Caco-2 (cell line): Measurements from ENCODE around the gene CD3G. TPM values are rescaled to one million over a fixed set of nuclear protein-coding genes. Genes with fewer than 3 reads are reported as not detected.

Experiments
- Bru-seq: library from RNA; stranded (reverse); fragments of 400-500 nt; gene quantifications from one replicate; lab custom pipeline; 2021; lab: Mats Ljungman, UMichigan
- BruChase-seq, 2 experiments: library from RNA; stranded (reverse); fragments of 400-500 nt; gene quantifications; one replicate each; lab custom pipeline; 2021; lab: Mats Ljungman, UMichigan
- BruUV-seq: library from RNA; stranded (reverse); fragments of 400-500 nt; replicated peaks from 2 replicates; lab custom pipeline; 2021; lab: Mats Ljungman, UMichigan
- CTCF ChIA-PET: fragments of 300-600 bp; sonication (Branson Sonifier 250); formaldehyde crosslinking; loops from one replicate; lab custom pipeline; 2022; ENCODE audit warnings: antibody characterized with exemption; lab: Charles Lee
- POLR2A ChIA-PET: fragments of 300-600 bp; sonication (Branson Sonifier 250); formaldehyde crosslinking; loops from one replicate; lab custom pipeline; 2022; ENCODE audit warnings: antibody characterized with exemption; lab: Charles Lee
- DNase-seq, 2 experiments: peaks; one replicate each; pipeline versions ENCODE4 v3.0.0 to v3.0.0-alpha.2; 2020 to 2022
- H3K27me3 ChIP-seq: replicated peaks from 2 replicates; pipeline ENCODE4 v1.6.0; 2011; ENCODE audit warnings: low read length; ENCODE audit not compliant: control insufficient read depth, insufficient read depth
- H3K36me3 ChIP-seq: 2 replicates; pipeline ENCODE4 v1.5.1; 2011; ENCODE audit warnings: low read length; ENCODE audit not compliant: control insufficient read depth, insufficient read depth
- H3K4me1 ChIP-seq: fragments of 250-450 bp; sonication (Bioruptor Pico); 2 replicates; pipeline ENCODE4 v1.5.1; 2020; ENCODE audit warnings: mild to moderate bottlenecking
- H3K4me3 ChIP-seq: 2 replicates; pipeline ENCODE4 v1.5.1; 2011; ENCODE audit warnings: low read depth, mild to moderate bottlenecking, control low read depth, low read length
- H3K9me3 ChIP-seq: fragments of 250-450 bp; sonication (Bioruptor Pico); 2 replicates; pipeline ENCODE4 v1.5.1; 2020; ENCODE audit warnings: mild to moderate bottlenecking, moderate library complexity
- H3K27ac Mint-ChIP-seq: one replicate; pipeline ENCODE4 v1.8.0; 2022; ENCODE audit warnings: mixed read lengths; ENCODE audit not compliant: unreplicated experiment
- H3K27me3 Mint-ChIP-seq: one replicate; pipeline ENCODE4 v1.8.0; 2022; ENCODE audit warnings: mixed read lengths; ENCODE audit not compliant: insufficient read depth, unreplicated experiment
- H3K36me3 Mint-ChIP-seq: one replicate; pipeline ENCODE4 v1.8.0; 2022; ENCODE audit warnings: mild to moderate bottlenecking, mixed read lengths; ENCODE audit not compliant: insufficient read depth, unreplicated experiment
- H3K4me1 Mint-ChIP-seq: one replicate; pipeline ENCODE4 v1.8.0; 2022; ENCODE audit warnings: low read depth, mixed read lengths; ENCODE audit not compliant: unreplicated experiment
- H3K4me3 Mint-ChIP-seq: one replicate; pipeline ENCODE4 v1.8.0; 2022; ENCODE audit warnings: mild to moderate bottlenecking, moderate library complexity, mixed read lengths; ENCODE audit not compliant: unreplicated experiment
- H3K9me3 Mint-ChIP-seq: one replicate; pipeline ENCODE4 v1.8.0; 2022; ENCODE audit warnings: mixed read lengths; ENCODE audit not compliant: unreplicated experiment
- intact Hi-C: fragments of 100-400 bp; cut with micrococcal nuclease; formaldehyde crosslinking; loops from one replicate; pipeline ENCODE4 v1.10.0; 2022; ENCODE audit not compliant: unreplicated experiment
- long read RNA-seq: library from polyadenylated mRNA; stranded (forward); transcript quantifications from one replicate; pipeline ENCODE4 v2.0.0, GENCODE V29; 2022
- total RNA-seq: library from RNA; stranded (reverse); gene quantifications from 2 replicates; pipeline ENCODE4 v1.2.3, GENCODE V29; 2022
- TF ChIP-seq, protein P1 (sequence below), 2 experiments: fragments of 200-600 bp in 1 of 2; IDR thresholded peaks; 1 replicate in 1 of 2; 2 replicates in 1 of 2; pipeline versions ENCODE4 v1.5.1 to v1.8.0; 2011 to 2022; ENCODE audit warnings: antibody characterized with exemption in 1 of 2, control low read depth in 1 of 2, inconsistent platforms in 1 of 2, low read depth in 1 of 2, low read length in 1 of 2, mild to moderate bottlenecking in 1 of 2, moderate library complexity in 1 of 2; ENCODE audit not compliant: insufficient read depth in 1 of 2, severe bottlenecking in 1 of 2, unreplicated experiment in 1 of 2

Gene CD3G
- 0.16 and 0.32 TPM in 2 replicates for total RNA-seq
- not detected for Bru-seq, nascent RNA
- percentile 23 among the genes with signal in this experiment for BruChase-seq, experiment 1, labeled RNA remaining after a 2-hour chase
- BruChase-seq, experiment 2, labeled RNA remaining after a 6-hour chase = percentile 33 among the genes with signal in this experiment
- long read RNA-seq = 0 reads

DNA sequence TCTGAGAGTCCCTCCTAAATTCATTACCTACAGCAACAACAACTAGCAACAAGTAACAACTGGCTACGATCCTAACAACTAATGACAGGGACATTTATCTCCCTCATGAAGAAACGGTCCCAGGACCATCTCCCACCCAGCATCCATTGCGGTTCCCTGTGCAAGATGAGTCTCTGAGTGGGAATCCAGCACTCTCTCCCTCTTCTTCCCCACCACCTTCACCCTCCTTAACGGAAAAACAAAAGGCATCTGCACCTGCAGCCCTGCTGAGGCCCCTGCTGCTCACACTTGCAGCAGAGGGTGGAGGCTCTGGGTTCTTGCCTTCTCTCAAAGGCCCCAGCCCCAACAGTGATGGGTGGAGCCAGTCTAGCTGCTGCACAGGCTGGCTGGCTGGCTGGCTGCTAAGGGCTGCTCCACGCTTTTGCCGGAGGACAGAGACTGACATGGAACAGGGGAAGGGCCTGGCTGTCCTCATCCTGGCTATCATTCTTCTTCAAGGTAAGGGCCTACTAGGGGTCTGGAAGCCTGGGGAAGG is at the start of gene CD3G:
TSS of gene CD3G (plus strand) at position 364 of the 535 bp plus-strand sequence. CDS start at position 444, 80 bp downstream.
- no peak for DNase-seq
- H3K9me3 Mint-ChIP-seq = peaks cover 15% of the 10 kb centered on the region
- no peaks in the 10 kb centered on the region for H3K36me3 ChIP-seq
- H3K9me3 ChIP-seq = no peaks in the 10 kb centered on the region
- no peaks in the 10 kb centered on the region for H3K36me3 Mint-ChIP-seq
- TF ChIP-seq, protein P1, sequence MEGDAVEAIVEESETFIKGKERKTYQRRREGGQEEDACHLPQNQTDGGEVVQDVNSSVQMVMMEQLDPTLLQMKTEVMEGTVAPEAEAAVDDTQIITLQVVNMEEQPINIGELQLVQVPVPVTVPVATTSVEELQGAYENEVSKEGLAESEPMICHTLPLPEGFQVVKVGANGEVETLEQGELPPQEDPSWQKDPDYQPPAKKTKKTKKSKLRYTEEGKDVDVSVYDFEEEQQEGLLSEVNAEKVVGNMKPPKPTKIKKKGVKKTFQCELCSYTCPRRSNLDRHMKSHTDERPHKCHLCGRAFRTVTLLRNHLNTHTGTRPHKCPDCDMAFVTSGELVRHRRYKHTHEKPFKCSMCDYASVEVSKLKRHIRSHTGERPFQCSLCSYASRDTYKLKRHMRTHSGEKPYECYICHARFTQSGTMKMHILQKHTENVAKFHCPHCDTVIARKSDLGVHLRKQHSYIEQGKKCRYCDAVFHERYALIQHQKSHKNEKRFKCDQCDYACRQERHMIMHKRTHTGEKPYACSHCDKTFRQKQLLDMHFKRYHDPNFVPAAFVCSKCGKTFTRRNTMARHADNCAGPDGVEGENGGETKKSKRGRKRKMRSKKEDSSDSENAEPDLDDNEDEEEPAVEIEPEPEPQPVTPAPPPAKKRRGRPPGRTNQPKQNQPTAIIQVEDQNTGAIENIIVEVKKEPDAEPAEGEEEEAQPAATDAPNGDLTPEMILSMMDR (IDR thresholded peaks at IDR 0.05; ENCODE audit: insufficient read depth in 1 of 2, low read depth in 1 of 2, low read length in 1 of 2, severe bottlenecking in 1 of 2, unreplicated experiment in 1 of 2) = no peak
- no peak within 1 kb of the TSS for H3K4me3 Mint-ChIP-seq
- no peaks in the 10 kb centered on the region for H3K27me3 Mint-ChIP-seq
- peaks cover 8% of the 10 kb centered on the region for H3K4me1 ChIP-seq
- no TSS peak for BruUV-seq
- no peak within 1 kb of the TSS for H3K27ac Mint-ChIP-seq
- peaks cover under 1% of the 10 kb centered on the region for H3K4me1 Mint-ChIP-seq
- CTCF ChIA-PET = no interaction called here
- intact Hi-C loops = no loop called here
- POLR2A ChIA-PET = no interaction called here
- no peak within 1 kb of the TSS for H3K4me3 ChIP-seq
- H3K27me3 ChIP-seq = no peaks in the 10 kb centered on the region

DNA sequence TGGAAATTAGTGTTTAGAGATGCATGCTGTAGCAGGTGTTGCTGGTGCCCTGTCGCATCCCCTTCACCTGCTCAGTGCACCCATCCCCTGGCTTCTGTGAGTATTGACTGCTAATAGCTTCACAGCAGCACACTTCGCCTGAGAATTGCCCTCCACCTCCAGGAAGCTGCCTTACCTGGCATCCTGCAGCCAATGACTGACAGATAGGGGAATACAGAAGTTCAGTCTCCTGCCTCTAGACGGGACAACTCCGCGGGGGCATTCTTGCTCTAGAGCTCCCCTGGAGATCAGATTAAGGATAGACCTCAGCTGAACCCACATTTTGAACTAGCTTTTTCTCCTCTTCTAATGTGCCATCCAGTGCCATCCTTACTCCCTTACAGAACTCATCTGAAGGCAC is 48.9 kb upstream of the CD3G start:
- no TSS peak for BruUV-seq
- H3K9me3 Mint-ChIP-seq = peaks cover 6% of the 10 kb centered on the region
- POLR2A ChIA-PET = interaction anchor here (0.7 to 0.9 kb wide), 3 partner anchors 26 to 43 kb away, joined by 3 to 4 read pairs (median 4); partner anchors contain the start of genes MPZL2 and MPZL3
- TF ChIP-seq, protein P1 (IDR thresholded peaks at IDR 0.05; ENCODE audit: insufficient read depth in 1 of 2, low read depth in 1 of 2, low read length in 1 of 2, severe bottlenecking in 1 of 2, unreplicated experiment in 1 of 2) = peak in 1 of 2 experiments; percentile 13
- H3K36me3 Mint-ChIP-seq = no peaks in the 10 kb centered on the region
- intact Hi-C loops = no loop called here
- no peaks in the 10 kb centered on the region for H3K27me3 ChIP-seq
- H3K4me3 Mint-ChIP-seq = no peak overlapping the region
- peak in 1 of 2 experiments; percentile 35 for DNase-seq
- H3K36me3 ChIP-seq = no peaks in the 10 kb centered on the region
- no peak overlapping the region for H3K27ac Mint-ChIP-seq
- H3K4me3 ChIP-seq = no peak overlapping the region
- no peaks in the 10 kb centered on the region for H3K27me3 Mint-ChIP-seq
- CTCF ChIA-PET = interaction anchor here (0.5 to 1.9 kb wide), 29 partner anchors 14 to 826 kb away, joined by 3 to 24 read pairs (median 3); partner anchors contain the start of genes HINFP, MPZL2 and MPZL3
- H3K4me1 ChIP-seq = peaks cover 15% of the 10 kb centered on the region
- H3K9me3 ChIP-seq = no peaks in the 10 kb centered on the region
- peaks cover 24% of the 10 kb centered on the region for H3K4me1 Mint-ChIP-seq

DNA sequence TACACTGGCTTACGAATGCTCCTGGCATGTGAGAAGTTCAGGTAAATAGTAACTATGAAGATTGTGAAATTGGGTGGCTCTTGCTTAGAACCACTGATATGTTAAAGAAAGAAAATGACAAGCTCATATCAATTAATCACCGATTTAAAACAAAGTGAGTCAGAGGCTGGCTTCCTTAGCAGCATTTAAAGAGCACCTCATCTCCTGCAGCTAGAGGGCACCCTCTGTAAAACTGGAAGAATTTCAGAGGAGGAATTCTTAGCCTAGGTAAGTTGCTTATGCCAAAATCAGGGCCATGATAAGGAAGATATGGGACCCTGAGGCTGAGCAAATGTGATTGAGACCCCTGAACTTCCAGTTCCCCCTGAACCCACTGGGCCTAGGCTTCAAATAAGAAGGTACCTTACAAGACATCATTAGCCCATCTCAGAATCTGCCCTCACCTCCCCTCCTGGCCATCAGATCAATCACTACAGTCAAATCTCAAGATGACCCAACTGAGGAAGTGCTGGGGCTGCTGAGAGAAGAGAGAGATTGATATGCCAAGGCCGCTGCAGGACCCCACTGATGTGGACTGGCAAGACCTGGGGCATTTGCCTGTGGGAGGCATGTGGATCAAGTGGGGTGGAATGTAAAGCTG is 48.2 kb upstream of the CD3G start:
- peak overlapping the region; percentile 14 for H3K27ac Mint-ChIP-seq
- TF ChIP-seq, protein P1 (IDR thresholded peaks at IDR 0.05; ENCODE audit: insufficient read depth in 1 of 2, low read depth in 1 of 2, low read length in 1 of 2, severe bottlenecking in 1 of 2, unreplicated experiment in 1 of 2) = peak; percentile 73 to 86
- H3K9me3 Mint-ChIP-seq = peaks cover 9% of the 10 kb centered on the region
- Histone ChIP-seq H3K4me1 (peaks cover 9% of the 10 kb centered on the region), H3K36me3 (no peaks in the 10 kb centered on the region), H3K27me3 (no peaks in the 10 kb centered on the region), H3K9me3 (no peaks in the 10 kb centered on the region), H3K4me3 (no peak overlapping the region)
- intact Hi-C loops = loop anchor here (1.0 to 2.0 kb wide), 3 partner anchors 19 to 193 kb away; no protein-coding TSS in a partner anchor
- no peak overlapping the region for H3K4me3 Mint-ChIP-seq
- peak; percentile 63 to 69 for DNase-seq
- CTCF ChIA-PET = interaction anchor here (0.6 to 1.9 kb wide), 29 partner anchors 13 to 826 kb away, joined by 3 to 24 read pairs (median 3); partner anchors contain the start of genes HINFP, MPZL2 and MPZL3
- no TSS peak for BruUV-seq
- POLR2A ChIA-PET = interaction anchor here (0.7 to 0.9 kb wide), 2 partner anchors 32 to 44 kb away, joined by 3 to 4 read pairs; partner anchors contain the start of genes MPZL2 and MPZL3
- H3K4me1 Mint-ChIP-seq = peaks cover 18% of the 10 kb centered on the region
- H3K36me3 Mint-ChIP-seq = no peaks in the 10 kb centered on the region
- no peaks in the 10 kb centered on the region for H3K27me3 Mint-ChIP-seq
